Chondrocyte (in vitro differentiated cells): Measurements from ENCODE around the gene RCN1. TPM values are rescaled to one million over a fixed set of nuclear protein-coding genes. Genes with fewer than 3 reads are reported as not detected.

Experiments used
- DNase-seq: peaks from one replicate; pipeline ENCODE4 v3.0.0; 2021; ENCODE audit warnings: mixed read lengths, low spot score
- H3K27ac Mint-ChIP-seq: one replicate; pipeline ENCODE4 v1.8.0; 2021; ENCODE audit warnings: mild to moderate bottlenecking, moderate library complexity, mixed read lengths; ENCODE audit not compliant: unreplicated experiment
- H3K27me3 Mint-ChIP-seq: 2 replicates; pipeline ENCODE4 v1.8.0; 2021; ENCODE audit warnings: low read depth, mixed read lengths
- H3K36me3 Mint-ChIP-seq: 2 replicates; pipeline ENCODE4 v1.8.0; 2021; ENCODE audit warnings: low read depth, mixed read lengths
- H3K4me1 Mint-ChIP-seq: 2 replicates; pipeline ENCODE4 v1.8.0; 2021; ENCODE audit warnings: low read depth, mild to moderate bottlenecking, mixed read lengths
- H3K4me3 Mint-ChIP-seq: one replicate; pipeline ENCODE4 v1.8.0; 2021; ENCODE audit warnings: mild to moderate bottlenecking, moderate library complexity, mixed read lengths; ENCODE audit not compliant: unreplicated experiment
- H3K9me3 Mint-ChIP-seq: 2 replicates; pipeline ENCODE4 v1.8.0; 2021; ENCODE audit warnings: low read depth, mixed read lengths
- total RNA-seq: library from RNA; stranded (reverse); gene quantifications from 3 replicates; pipeline ENCODE4 v1.2.1, GENCODE V29; 2021
- TF ChIP-seq, protein P1 (sequence below): fragments of 200-600 bp; sonication (generic); IDR thresholded peaks from 2 replicates; pipeline ENCODE4 v1.5.0; 2021; ENCODE audit warnings: antibody characterized with exemption, mild to moderate bottlenecking, moderate library complexity

Gene RCN1
- total RNA-seq, 1 donor from 2014 or later: 232 TPM

- Mint-ChIP-seq H3K4me1 (peaks cover 39% of the 10 kb centered on the region), H3K9me3 (no peaks in the 10 kb centered on the region), H3K27me3 (peaks cover 5% of the 10 kb centered on the region), H3K4me3 (peak overlapping the region; percentile 3), H3K36me3 (no peaks in the 10 kb centered on the region), H3K27ac (peak overlapping the region; percentile 88)
- TF ChIP-seq, protein P1, sequence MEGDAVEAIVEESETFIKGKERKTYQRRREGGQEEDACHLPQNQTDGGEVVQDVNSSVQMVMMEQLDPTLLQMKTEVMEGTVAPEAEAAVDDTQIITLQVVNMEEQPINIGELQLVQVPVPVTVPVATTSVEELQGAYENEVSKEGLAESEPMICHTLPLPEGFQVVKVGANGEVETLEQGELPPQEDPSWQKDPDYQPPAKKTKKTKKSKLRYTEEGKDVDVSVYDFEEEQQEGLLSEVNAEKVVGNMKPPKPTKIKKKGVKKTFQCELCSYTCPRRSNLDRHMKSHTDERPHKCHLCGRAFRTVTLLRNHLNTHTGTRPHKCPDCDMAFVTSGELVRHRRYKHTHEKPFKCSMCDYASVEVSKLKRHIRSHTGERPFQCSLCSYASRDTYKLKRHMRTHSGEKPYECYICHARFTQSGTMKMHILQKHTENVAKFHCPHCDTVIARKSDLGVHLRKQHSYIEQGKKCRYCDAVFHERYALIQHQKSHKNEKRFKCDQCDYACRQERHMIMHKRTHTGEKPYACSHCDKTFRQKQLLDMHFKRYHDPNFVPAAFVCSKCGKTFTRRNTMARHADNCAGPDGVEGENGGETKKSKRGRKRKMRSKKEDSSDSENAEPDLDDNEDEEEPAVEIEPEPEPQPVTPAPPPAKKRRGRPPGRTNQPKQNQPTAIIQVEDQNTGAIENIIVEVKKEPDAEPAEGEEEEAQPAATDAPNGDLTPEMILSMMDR: no peak
- no peak for DNase-seq
Observed at GRCh38 chr11:32088117-32088941, 2.5 kb upstream of the RCN1 start.

DNA sequence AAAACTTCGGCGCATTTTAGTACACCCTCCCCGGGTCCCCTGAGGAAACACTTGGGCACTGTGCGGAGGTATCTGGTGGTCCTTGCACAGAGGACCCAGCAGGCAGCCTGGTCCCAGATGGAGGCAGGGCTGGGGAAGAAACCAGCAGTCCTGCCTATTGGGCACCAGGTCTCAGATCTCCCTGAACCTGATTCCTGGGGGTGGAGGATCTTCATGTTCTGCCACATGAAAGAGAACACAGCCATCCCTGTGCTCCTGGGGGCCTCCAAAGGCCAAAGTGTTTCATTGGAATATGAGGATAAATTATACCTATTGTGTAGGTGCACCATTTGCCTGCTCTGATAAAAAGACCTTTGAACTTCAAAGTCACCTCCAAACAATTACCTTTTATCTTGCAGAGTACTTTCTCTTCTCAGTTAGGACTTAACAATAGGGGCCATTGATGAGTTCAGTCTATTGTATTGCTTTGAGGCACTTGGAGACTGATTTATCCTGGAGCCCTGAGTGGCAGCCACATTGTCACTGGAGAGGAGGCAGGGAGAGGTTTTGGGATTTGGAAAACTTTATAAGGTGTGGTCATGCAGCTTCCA is 1.8 kb downstream of the RCN1 start:
- H3K4me1 Mint-ChIP-seq: peaks cover 58% of the 10 kb centered on the region

GRCh38 chr11:32094923-32095322 is 4.0 kb downstream of the RCN1 start:
- Mint-ChIP-seq H3K9me3 (no peaks in the 10 kb centered on the region), H3K4me1 (peaks cover 44% of the 10 kb centered on the region), H3K36me3 (peaks cover 30% of the 10 kb centered on the region), H3K4me3 (no peak overlapping the region), H3K27me3 (no peaks in the 10 kb centered on the region), H3K27ac (no peak overlapping the region)
- TF ChIP-seq, protein P1: no peak
- DNase-seq: no peak

More for the DNA sequence above, 1.8 kb downstream of the RCN1 start:
- Mint-ChIP-seq H3K36me3 (peaks cover 11% of the 10 kb centered on the region), H3K9me3 (no peaks in the 10 kb centered on the region), H3K27ac (peak overlapping the region; percentile 95), H3K4me3 (peak overlapping the region; percentile 85), H3K27me3 (no peaks in the 10 kb centered on the region)
- no peak for DNase-seq
- TF ChIP-seq, protein P1: no peak

GRCh38 chr11:32098142-32098903 is 7.4 kb downstream of the RCN1 start:
- Mint-ChIP-seq H3K27me3 (no peaks in the 10 kb centered on the region), H3K4me1 (peaks cover 33% of the 10 kb centered on the region), H3K27ac (no peak overlapping the region), H3K9me3 (no peaks in the 10 kb centered on the region), H3K36me3 (peaks cover 52% of the 10 kb centered on the region), H3K4me3 (no peak overlapping the region)
- DNase-seq: no peak
- TF ChIP-seq, protein P1: no peak

GRCh38 chr11:32099516-32099915 is 8.6 kb downstream of the RCN1 start:
- DNase-seq: no peak
- TF ChIP-seq, protein P1: no peak
- H3K27me3 Mint-ChIP-seq: no peaks in the 10 kb centered on the region
- no peak overlapping the region for H3K4me3 Mint-ChIP-seq
- H3K27ac Mint-ChIP-seq: no peak overlapping the region
- H3K36me3 Mint-ChIP-seq: peaks cover 59% of the 10 kb centered on the region
- peaks cover 21% of the 10 kb centered on the region for H3K4me1 Mint-ChIP-seq
- H3K9me3 Mint-ChIP-seq: no peaks in the 10 kb centered on the region
